H1 (cell line): Measurements from ENCODE around the gene PBX3. TPM values are rescaled to one million over a fixed set of nuclear protein-coding genes. Genes with fewer than 3 reads are reported as not detected.

Experiments
- CTCF ChIA-PET: fragments of 300-600 bp; sonication (Branson Sonifier 250); formaldehyde crosslinking; loops from one replicate; lab custom pipeline; 2021; ENCODE audit not compliant: partially characterized antibody; lab: Charles Lee
- POLR2A ChIA-PET: fragments of 300-600 bp; sonication (Branson Sonifier 250); formaldehyde crosslinking; loops from one replicate; lab custom pipeline; 2021; ENCODE audit warnings: inconsistent platforms; ENCODE audit not compliant: partially characterized antibody; lab: Charles Lee
- DNase-seq, 2 experiments: peaks; one replicate each; pipeline versions ENCODE4 v3.0.0 to v3.0.0-alpha.2; 2010 to 2022; ENCODE audit warnings: low spot score in 2 of 2, low read depth in 1 of 2, mixed read lengths in 1 of 2
- FAIRE-seq: peaks from 2 replicates; lab custom pipeline; 2011; peaks lifted over from hg19 to GRCh38; lab: Jason Lieb, UNC
- H2AFZ ChIP-seq: 2 replicates; pipeline ENCODE4 v1.8.1; 2012; ENCODE audit warnings: low read length, inconsistent platforms
- H2AK5ac ChIP-seq: 2 replicates; pipeline ENCODE4 v1.6.1; 2013; ENCODE audit warnings: low read depth, low read length
- H2BK120ac ChIP-seq: replicated peaks from 2 replicates; pipeline ENCODE3; 2013; ENCODE audit warnings: low read depth, low read length, inconsistent platforms
- H2BK12ac ChIP-seq: 2 replicates; pipeline ENCODE4 v1.6.1; 2013; ENCODE audit warnings: low read depth, low read length
- H2BK15ac ChIP-seq: 2 replicates; pipeline ENCODE4 v1.6.1; 2013; ENCODE audit warnings: low read length
- H2BK20ac ChIP-seq: 2 replicates; pipeline ENCODE4 v1.6.1; 2013; ENCODE audit warnings: low read length
- H2BK5ac ChIP-seq: 2 replicates; pipeline ENCODE4 v1.6.1; 2013; ENCODE audit warnings: low read depth, low read length
- H3K14ac ChIP-seq: 2 replicates; pipeline ENCODE4 v1.6.1; 2013; ENCODE audit warnings: inconsistent platforms; ENCODE audit not compliant: insufficient read length
- H3K18ac ChIP-seq: 2 replicates; pipeline ENCODE4 v1.6.1; 2013; ENCODE audit warnings: low read length; ENCODE audit errors: extremely low read depth
- H3K23ac ChIP-seq: 2 replicates; pipeline ENCODE4 v1.6.1; 2013; ENCODE audit warnings: inconsistent platforms; ENCODE audit not compliant: insufficient read length
- H3K23me2 ChIP-seq: 2 replicates; pipeline ENCODE4 v1.6.1; 2013; ENCODE audit warnings: low read depth, low read length
- H3K27ac ChIP-seq: 2 replicates; pipeline ENCODE4 v1.6.1; 2011; ENCODE audit warnings: low read depth, low read length, inconsistent platforms
- H3K27me3 ChIP-seq, 4 experiments: replicated peaks in 1 of 4; 1 replicate in 1 of 4; 2 replicates in 3 of 4; pipeline versions ENCODE4 v1.6.1 to v1.8.1; 2011 to 2013; ENCODE audit warnings: low read length in 3 of 4, mild to moderate bottlenecking in 3 of 4, inconsistent platforms in 2 of 4, mixed read lengths in 2 of 4, moderate library complexity in 1 of 4; ENCODE audit not compliant: control insufficient read depth in 3 of 4, insufficient read depth in 3 of 4; ENCODE audit errors: extremely low read depth in 1 of 4
- H3K36me3 ChIP-seq, 4 experiments: 2 replicates each; pipeline versions ENCODE4 v1.6.1 to v1.8.1; 2011 to 2013; ENCODE audit warnings: mild to moderate bottlenecking in 4 of 4, low read length in 3 of 4, moderate library complexity in 2 of 4, control low read depth in 1 of 4, inconsistent platforms in 1 of 4; ENCODE audit not compliant: insufficient read depth in 4 of 4, control insufficient read depth in 2 of 4
- H3K4ac ChIP-seq: replicated peaks from 2 replicates; pipeline ENCODE3; 2013; ENCODE audit warnings: low read length, low read depth, mixed read lengths, inconsistent platforms; ENCODE audit not compliant: insufficient read length
- H3K4me1 ChIP-seq, 4 experiments: replicated peaks in 1 of 4; 1 replicate in 1 of 4; 2 replicates in 3 of 4; pipeline versions ENCODE4 v1.6.1 to v1.8.1; 2011 to 2013; ENCODE audit warnings: low read length in 3 of 4, inconsistent platforms in 2 of 4, mixed read lengths in 1 of 4; ENCODE audit not compliant: insufficient read depth in 4 of 4, control insufficient read depth in 3 of 4
- H3K4me2 ChIP-seq, 2 experiments: 2 replicates each; pipeline versions ENCODE4 v1.6.1 to v1.8.1; 2011 to 2013; ENCODE audit warnings: low read depth in 2 of 2, low read length in 2 of 2, control low read depth in 1 of 2, inconsistent platforms in 1 of 2, mild to moderate bottlenecking in 1 of 2; ENCODE audit not compliant: insufficient read depth in 1 of 2
- H3K4me3 ChIP-seq, 4 experiments: fragments of 200-600, 300-600 bp in 1 of 4; sonication (generic), shearing (Covaris generic), sonication (Bioruptor Twin) in 1 of 4; 2 replicates each; pipeline versions ENCODE4 v1.5.1 to v1.8.1; 2011 to 2016; ENCODE audit warnings: low read length in 4 of 4, low read depth in 3 of 4, control low read depth in 2 of 4, inconsistent platforms in 2 of 4, mild to moderate bottlenecking in 2 of 4, mixed read lengths in 1 of 4, moderate library complexity in 1 of 4; ENCODE audit not compliant: insufficient read depth in 2 of 4; ENCODE audit errors: extremely low read depth in 1 of 4
- H3K56ac ChIP-seq: replicated peaks from 2 replicates; pipeline ENCODE3; 2013; ENCODE audit warnings: low read depth, mild to moderate bottlenecking, mixed read lengths, low read length, inconsistent platforms; ENCODE audit not compliant: insufficient read length
- H3K79me1 ChIP-seq: 2 replicates; pipeline ENCODE4 v1.6.1; 2013; ENCODE audit warnings: low read depth, low read length, control low read depth
- H3K79me2 ChIP-seq, 2 experiments: 2 replicates each; pipeline versions ENCODE4 v1.6.1 to v1.8.1; 2012 to 2013; ENCODE audit warnings: low read length in 2 of 2, mild to moderate bottlenecking in 2 of 2, inconsistent platforms in 1 of 2; ENCODE audit not compliant: insufficient read depth in 2 of 2, control insufficient read depth in 1 of 2
- H3K9ac ChIP-seq, 4 experiments: replicated peaks in 1 of 4; 1 replicate in 1 of 4; 2 replicates in 3 of 4; pipeline versions ENCODE4 v1.6.1 to v1.8.1; 2011 to 2013; ENCODE audit warnings: low read depth in 3 of 4, low read length in 3 of 4, control low read depth in 2 of 4, mild to moderate bottlenecking in 2 of 4, moderate library complexity in 2 of 4, inconsistent platforms in 1 of 4; ENCODE audit errors: extremely low read depth in 1 of 4
- H3K9me3 ChIP-seq, 2 experiments: 2 replicates each; pipeline versions ENCODE4 v1.6.1 to v1.8.1; 2012 to 2013; ENCODE audit warnings: mild to moderate bottlenecking in 2 of 2, moderate library complexity in 2 of 2, control low read depth in 1 of 2, inconsistent platforms in 1 of 2, low read depth in 1 of 2, low read length in 1 of 2, mixed read lengths in 1 of 2; ENCODE audit not compliant: insufficient read depth in 2 of 2
- H4K20me1 ChIP-seq, 2 experiments: replicated peaks in 1 of 2; 2 replicates each; pipeline versions ENCODE3 to v1.8.1; 2011 to 2013; ENCODE audit warnings: inconsistent platforms in 2 of 2, low read length in 2 of 2, mild to moderate bottlenecking in 1 of 2; ENCODE audit not compliant: insufficient read depth in 2 of 2, control insufficient read depth in 1 of 2
- H4K5ac ChIP-seq: 2 replicates; pipeline ENCODE4 v1.6.1; 2013; ENCODE audit warnings: low read length, low read depth, mixed read lengths, inconsistent platforms; ENCODE audit not compliant: insufficient read length
- H4K8ac ChIP-seq: 2 replicates; pipeline ENCODE4 v1.8.0; 2013; ENCODE audit warnings: mild to moderate bottlenecking, moderate library complexity, low read length, inconsistent platforms; ENCODE audit not compliant: insufficient read depth; ENCODE audit errors: extremely low read depth
- H4K91ac ChIP-seq: replicated peaks from 2 replicates; pipeline ENCODE3; 2013; ENCODE audit warnings: low read length, mixed read lengths, inconsistent platforms; ENCODE audit not compliant: insufficient read length
- ASH2L ChIP-seq: fragments of 200-600, 300-600 bp; sonication (generic); IDR thresholded peaks from one replicate; pipeline ENCODE4 v1.7.1; 2017; ENCODE audit warnings: low read length
- CBX5 ChIP-seq: fragments of 300-800, 300-1000 bp; sonication (generic); IDR thresholded peaks from 2 replicates; pipeline ENCODE4 v1.7.1; 2016; ENCODE audit warnings: antibody characterized with exemption, low read length, low read depth
- KDM1A ChIP-seq: fragments of 200-600, 300-600 bp; sonication (generic); IDR thresholded peaks from 2 replicates; pipeline ENCODE4 v1.7.1; 2016; ENCODE audit warnings: mild to moderate bottlenecking, low read length, borderline replicate concordance
- POLR2A ChIP-seq, 2 experiments: IDR thresholded peaks; 1 replicate in 1 of 2; 2 replicates in 1 of 2; pipeline ENCODE4 v1.6.1; 2011; ENCODE audit warnings: low read depth in 2 of 2, low read length in 2 of 2, mild to moderate bottlenecking in 2 of 2; ENCODE audit errors: control extremely low read depth in 1 of 2
- RFX5 ChIP-seq: IDR thresholded peaks from 2 replicates; pipeline ENCODE4 v1.6.1; 2011; ENCODE audit warnings: low read depth, low read length, improper control_type of control experiment, borderline replicate concordance
- RXRA ChIP-seq: IDR thresholded peaks from 2 replicates; pipeline ENCODE4 v1.6.1; 2011; ENCODE audit warnings: low read depth, mild to moderate bottlenecking, low read length, moderate library complexity; ENCODE audit not compliant: insufficient read depth
- WGBS, 2 experiments: shearing (Covaris generic) in 1 of 2; methylation state at CpG; one replicate each; pipeline versions ENCODE4 v1.1.6 to v1.1.7; 2013 to 2015; ENCODE audit warnings: low lambda C conversion rate in 2 of 2, mixed read lengths in 2 of 2, inconsistent platforms in 1 of 2, low coverage in 1 of 2, missing lambda C conversion rate in 1 of 2; ENCODE audit not compliant: insufficient replicate concordance in 2 of 2, insufficient coverage in 1 of 2, insufficient read length in 1 of 2; ENCODE audit errors: extremely low coverage in 1 of 2, missing lambda C conversion rate in 1 of 2; 5-methylcytosine and 5-hydroxymethylcytosine counted together
- polyA plus RNA-seq, 7 experiments: library from polyadenylated mRNA; depleted of rRNA in 3 of 7; stranded (reverse) in 5 of 7; unstranded in 2 of 7; fragments of >200 nt in 5 of 7; fragments of 200-250 nt in 2 of 7; gene quantifications; 1 replicate in 5 of 7; 2 replicates in 1 of 7; 4 replicates in 1 of 7; pipeline versions ENCODE4 v1.2.1 to v1.2.3, GENCODE V29; 2011 to 2013; ENCODE audit warnings: missing spikeins in 2 of 7, mixed read lengths in 2 of 7
- total RNA-seq: library from RNA; stranded (reverse); fragmentation: NEBNext Ultra II Directional; extraction: Animal tissue kit (Norgen Biotek cat#: 25700); gene quantifications from 2 replicates; pipeline ENCODE4 v1.2.1, GENCODE V29; 2021

Gene PBX3
- total and polyA plus RNA-seq, 2 of the 8 experiments (the other 6 are each of a cell fraction or from before 2014, with no cell fraction given) = 22.7 to 44.3 TPM

GRCh38 chr9:125931211-125931610 lies 184.0 kb downstream of the PBX3 start:
- Histone ChIP-seq H3K79me2 (no peaks in the 10 kb centered on the region), H3K4me1 (peaks cover 0 to 8% (median 3%) of the 10 kb centered on the region in 4 experiments; a peak in 4 of 7 replicates), H3K9ac (no peak overlapping the region), H2AFZ (no peak overlapping the region), H3K27me3 (no peaks in the 10 kb centered on the region), H3K23me2 (no peaks in the 10 kb centered on the region), H4K91ac (no peak overlapping the region), H3K4ac (no peak overlapping the region), H3K36me3 (peaks cover 0 to 20% (median 6%) of the 10 kb centered on the region in 4 experiments; a peak in 5 of 8 replicates), H3K23ac (no peak overlapping the region), H3K79me1 (no peaks in the 10 kb centered on the region; the same call in 1 of the 2 replicates), H2AK5ac (no peak overlapping the region), H2BK20ac (no peak overlapping the region), H4K8ac (no peak overlapping the region), H3K27ac (no peak overlapping the region), H2BK5ac (no peak overlapping the region), H2BK15ac (no peak overlapping the region), H3K56ac (no peak overlapping the region), H3K4me2 (no peak overlapping the region), H3K18ac (no peak overlapping the region), H2BK120ac (no peak overlapping the region), H4K5ac (no peak overlapping the region), H3K14ac (no peak overlapping the region), H4K20me1 (no peaks in the 10 kb centered on the region), H3K4me3 (no peak overlapping the region), H2BK12ac (no peak overlapping the region), H3K9me3 (no peaks in the 10 kb centered on the region)
- FAIRE-seq (no peak), DNase-seq (no peak)
- WGBS, 2 experiments = 97% methylated on average over 4 of the region's 4 CpGs; no CpG with 5 or more reads in 1 of the 2 experiments
- ChIA-PET CTCF (no interaction called here), POLR2A (no interaction called here)
- TF ChIP-seq RXRA = no peak
- no peak for TF ChIP-seq CBX5
- no peak for TF ChIP-seq RFX5
- TF ChIP-seq ASH2L = no peak
- no peak for TF ChIP-seq POLR2A (IDR thresholded peaks at IDR 0.05; ENCODE audit: control extremely low read depth in 1 of 2, low read depth in 2 of 2, low read length in 2 of 2)
- TF ChIP-seq KDM1A = no peak
